Osteoblast (primary cell): Measurements from ENCODE around the gene KRTAP20-2. TPM values are rescaled to one million over a fixed set of nuclear protein-coding genes. Genes with fewer than 3 reads are reported as not detected.

ENCODE experiments used
- DNase-seq: peaks from one replicate; pipeline ENCODE4 v3.0.0; 2011; ENCODE audit warnings: low spot score, mixed read lengths; ENCODE audit not compliant: insufficient read length; ENCODE audit errors: missing footprints
- H2AFZ ChIP-seq: 2 replicates; pipeline ENCODE4 v1.6.0; 2011; ENCODE audit warnings: mild to moderate bottlenecking, low read length
- H3K27ac ChIP-seq: 2 replicates; pipeline ENCODE4 v1.5.1; 2011; ENCODE audit warnings: mild to moderate bottlenecking, low read depth, low read length, moderate library complexity
- H3K27me3 ChIP-seq: 2 replicates; pipeline ENCODE4 v1.6.0; 2012; ENCODE audit warnings: mild to moderate bottlenecking, control low read depth, inconsistent platforms, low read length, moderate library complexity; ENCODE audit not compliant: insufficient read depth
- H3K36me3 ChIP-seq: 2 replicates; pipeline ENCODE4 v1.5.1; 2011; ENCODE audit warnings: mild to moderate bottlenecking, low read length, control low read depth, moderate library complexity; ENCODE audit not compliant: insufficient read depth
- H3K4me1 ChIP-seq: 2 replicates; pipeline ENCODE4 v1.5.1; 2011; ENCODE audit warnings: mild to moderate bottlenecking, low read length, control low read depth, moderate library complexity; ENCODE audit not compliant: insufficient read depth
- H3K4me2 ChIP-seq: 2 replicates; pipeline ENCODE4 v1.6.0; 2011; ENCODE audit warnings: mild to moderate bottlenecking, low read length; ENCODE audit not compliant: insufficient read depth
- H3K4me3 ChIP-seq: fragments of 200-600 bp; sonication (generic); 3 replicates; pipeline ENCODE4 v1.5.1; 2012; ENCODE audit warnings: mild to moderate bottlenecking, low read length, inconsistent platforms; ENCODE audit not compliant: insufficient read depth
- H3K79me2 ChIP-seq: 2 replicates; pipeline ENCODE4 v1.6.0; 2012; ENCODE audit warnings: mild to moderate bottlenecking, low read length, control low read depth, inconsistent platforms; ENCODE audit not compliant: insufficient read depth
- H3K9me3 ChIP-seq: 2 replicates; pipeline ENCODE4 v1.5.1; 2011; ENCODE audit warnings: low read depth, low read length, control low read depth
- H4K20me1 ChIP-seq: 2 replicates; pipeline ENCODE4 v1.6.0; 2012; ENCODE audit warnings: mild to moderate bottlenecking, low read length, control low read depth; ENCODE audit not compliant: insufficient read depth
- total RNA-seq: library from RNA; depleted of rRNA; stranded (reverse); fragments of >200 nt; gene quantifications from 2 replicates; pipeline ENCODE4 v1.2.3, GENCODE V29; 2012
- TF ChIP-seq, protein P1 (sequence below): IDR thresholded peaks from 2 replicates; pipeline ENCODE4 v1.5.1; 2011; ENCODE audit warnings: mild to moderate bottlenecking, low read depth, low read length, moderate library complexity; ENCODE audit errors: extremely low read depth

KRTAP20-2 gene
- total RNA-seq, 1 donor = not detected

DNA sequence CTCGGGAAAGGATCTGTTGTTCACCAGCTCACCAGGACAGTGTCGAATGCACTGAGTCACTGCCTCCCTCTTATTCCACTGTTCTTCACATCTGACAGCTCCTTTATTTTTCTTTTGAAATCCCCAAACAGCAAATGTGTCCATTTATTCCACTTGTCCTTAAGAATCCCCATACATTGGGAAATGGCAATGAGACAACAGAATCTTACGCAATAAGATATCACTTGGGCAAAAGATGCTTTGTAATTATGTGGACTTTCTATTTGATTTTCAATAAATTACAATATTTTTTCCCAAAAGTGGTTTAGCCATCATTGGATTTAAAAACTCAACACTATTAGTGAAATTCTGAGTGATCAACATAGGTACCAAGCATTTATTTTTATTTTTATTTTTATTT, 3.7 kb downstream of the KRTAP20-2 start:
- Histone ChIP-seq H3K4me3 (no peak overlapping the region), H3K27me3 (no peaks in the 10 kb centered on the region), H3K79me2 (no peaks in the 10 kb centered on the region), H2AFZ (no peak overlapping the region), H3K27ac (no peak overlapping the region), H3K9me3 (no peaks in the 10 kb centered on the region), H3K4me1 (no peaks in the 10 kb centered on the region), H4K20me1 (no peaks in the 10 kb centered on the region), H3K4me2 (no peak overlapping the region), H3K36me3 (no peaks in the 10 kb centered on the region)
- TF ChIP-seq, protein P1, sequence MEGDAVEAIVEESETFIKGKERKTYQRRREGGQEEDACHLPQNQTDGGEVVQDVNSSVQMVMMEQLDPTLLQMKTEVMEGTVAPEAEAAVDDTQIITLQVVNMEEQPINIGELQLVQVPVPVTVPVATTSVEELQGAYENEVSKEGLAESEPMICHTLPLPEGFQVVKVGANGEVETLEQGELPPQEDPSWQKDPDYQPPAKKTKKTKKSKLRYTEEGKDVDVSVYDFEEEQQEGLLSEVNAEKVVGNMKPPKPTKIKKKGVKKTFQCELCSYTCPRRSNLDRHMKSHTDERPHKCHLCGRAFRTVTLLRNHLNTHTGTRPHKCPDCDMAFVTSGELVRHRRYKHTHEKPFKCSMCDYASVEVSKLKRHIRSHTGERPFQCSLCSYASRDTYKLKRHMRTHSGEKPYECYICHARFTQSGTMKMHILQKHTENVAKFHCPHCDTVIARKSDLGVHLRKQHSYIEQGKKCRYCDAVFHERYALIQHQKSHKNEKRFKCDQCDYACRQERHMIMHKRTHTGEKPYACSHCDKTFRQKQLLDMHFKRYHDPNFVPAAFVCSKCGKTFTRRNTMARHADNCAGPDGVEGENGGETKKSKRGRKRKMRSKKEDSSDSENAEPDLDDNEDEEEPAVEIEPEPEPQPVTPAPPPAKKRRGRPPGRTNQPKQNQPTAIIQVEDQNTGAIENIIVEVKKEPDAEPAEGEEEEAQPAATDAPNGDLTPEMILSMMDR = no peak
- DNase-seq = no peak

DNA sequence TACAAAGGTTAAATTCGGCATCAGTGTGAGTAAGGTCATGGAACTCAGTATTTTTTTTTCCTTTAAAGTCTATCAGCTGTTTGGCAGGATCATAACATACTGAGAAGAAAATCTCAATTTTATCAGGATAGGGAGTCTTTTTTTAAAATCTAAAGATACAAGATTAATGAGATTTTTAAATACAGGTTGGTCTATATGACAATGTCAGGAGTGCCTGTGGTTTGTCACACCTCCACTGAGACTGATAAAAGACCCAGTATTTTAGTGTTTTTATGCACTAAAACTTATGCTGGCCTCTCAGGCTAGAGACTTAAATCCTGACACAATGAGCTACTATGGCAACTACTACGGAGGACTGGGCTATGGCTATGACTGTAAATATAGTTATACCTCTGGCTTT, 7.6 kb downstream of the KRTAP20-2 start, which contains the start of gene KRTAP20-3:
Gene KRTAP20-3 (plus strand): TSS at position 301 of the 400 bp plus-strand sequence.
- Histone ChIP-seq H3K4me1 (no peaks in the 10 kb centered on the region), H3K27me3 (no peaks in the 10 kb centered on the region)

DNA sequence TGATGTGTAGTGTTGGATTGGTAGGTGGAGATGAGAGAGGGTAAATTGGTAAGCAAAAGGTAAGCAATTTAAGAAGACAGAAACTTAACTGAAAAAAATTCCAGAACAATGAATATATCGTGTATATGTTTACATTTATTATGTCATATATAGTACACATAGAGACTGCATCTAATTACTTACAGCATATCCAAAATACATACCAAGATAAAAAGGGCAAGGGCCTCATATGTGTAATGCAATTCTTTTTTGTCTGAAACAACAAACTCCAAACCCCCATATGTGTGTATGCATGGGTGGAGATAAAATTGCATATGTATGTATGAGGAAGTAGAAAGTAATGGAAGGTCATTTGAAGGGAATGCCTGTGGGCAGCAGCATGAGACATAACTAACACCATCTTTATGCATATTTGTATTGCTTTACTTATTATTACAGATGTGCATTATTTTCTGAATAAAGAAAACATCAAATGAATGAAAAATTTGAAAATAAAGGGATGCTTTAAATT, 12.0 kb downstream of the KRTAP20-2 start:
- no peak overlapping the region for H3K4me2 ChIP-seq
- H3K4me3 ChIP-seq = no peak overlapping the region
- TF ChIP-seq, protein P1 = no peak
- H4K20me1 ChIP-seq = no peaks in the 10 kb centered on the region
- H3K4me1 ChIP-seq = no peaks in the 10 kb centered on the region
- no peak for DNase-seq
- no peaks in the 10 kb centered on the region for H3K27me3 ChIP-seq
- no peaks in the 10 kb centered on the region for H3K9me3 ChIP-seq
- no peak overlapping the region for H2AFZ ChIP-seq
- H3K79me2 ChIP-seq = no peaks in the 10 kb centered on the region
- H3K27ac ChIP-seq = no peak overlapping the region
- no peaks in the 10 kb centered on the region for H3K36me3 ChIP-seq

More for the DNA sequence above, 7.6 kb downstream of the KRTAP20-2 start, which contains the start of gene KRTAP20-3:
- no peaks in the 10 kb centered on the region for H4K20me1 ChIP-seq
- H3K79me2 ChIP-seq = no peaks in the 10 kb centered on the region
- no peak within 1 kb of the TSS for H2AFZ ChIP-seq
- TF ChIP-seq, protein P1 = no peak
- H3K36me3 ChIP-seq = no peaks in the 10 kb centered on the region
- H3K27ac ChIP-seq = no peak within 1 kb of the TSS
- no peak within 1 kb of the TSS for H3K4me3 ChIP-seq
- DNase-seq = no peak
- H3K4me2 ChIP-seq = no peak within 1 kb of the TSS
- no peaks in the 10 kb centered on the region for H3K9me3 ChIP-seq

DNA sequence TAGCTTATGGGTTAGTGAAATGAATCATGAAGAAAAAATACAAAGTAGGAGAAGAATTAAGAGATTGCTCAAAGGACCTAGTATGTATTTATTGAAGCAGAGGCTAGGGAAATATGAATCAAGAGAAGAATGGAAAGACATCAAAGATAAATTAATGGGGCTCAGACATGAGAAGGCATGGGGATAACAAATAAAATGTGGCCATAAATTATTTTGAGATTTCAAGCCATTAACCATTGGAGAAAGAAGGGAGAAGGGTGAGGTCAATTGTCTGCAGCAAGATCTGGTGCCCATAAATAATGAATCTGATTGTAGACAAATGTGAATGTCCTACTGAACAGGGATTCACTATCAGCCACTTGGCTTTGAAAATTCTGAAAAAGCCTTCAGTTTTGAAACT, 17.9 kb downstream of the KRTAP20-2 start:
- no peaks in the 10 kb centered on the region for H3K9me3 ChIP-seq
- H3K27ac ChIP-seq = no peak overlapping the region
- no peaks in the 10 kb centered on the region for H3K36me3 ChIP-seq
- no peaks in the 10 kb centered on the region for H3K79me2 ChIP-seq
- H3K4me1 ChIP-seq = no peaks in the 10 kb centered on the region
- no peak for DNase-seq
- H3K27me3 ChIP-seq = no peaks in the 10 kb centered on the region
- no peak overlapping the region for H3K4me2 ChIP-seq
- no peak overlapping the region for H2AFZ ChIP-seq
- TF ChIP-seq, protein P1 = no peak
- H3K4me3 ChIP-seq = no peak overlapping the region
- no peaks in the 10 kb centered on the region for H4K20me1 ChIP-seq
